HepG2 (cell line): ENCODE results near the gene CNTROB. TPM values are rescaled to one million over a fixed set of nuclear protein-coding genes. Genes with fewer than 3 reads are reported as not detected.

Experiments used
- AKNA ChIP-seq: sonication (generic); formaldehyde crosslinking; IDR thresholded peaks from 2 replicates; pipeline ENCODE4 v1.4.0; 2020; ENCODE audit warnings: missing genetic modification reagents, borderline replicate concordance
- BRF2 ChIP-seq: sonication (generic); formaldehyde crosslinking; IDR thresholded peaks from 2 replicates; pipeline ENCODE4 v1.8.1; 2022; ENCODE audit warnings: mild to moderate bottlenecking, missing genetic modification reagents
- DPF2 ChIP-seq: sonication (generic); formaldehyde crosslinking; IDR thresholded peaks from 2 replicates; pipeline ENCODE4 v1.4.0; 2020; ENCODE audit warnings: mild to moderate bottlenecking, low read depth, missing genetic modification reagents, borderline replicate concordance
- MBNL3 ChIP-seq: fragments of 250-450 bp; sonication (Bioruptor Pico); conservative IDR thresholded peaks from 2 replicates; pipeline ENCODE4 v1.8.0; 2022; ENCODE audit warnings: mild to moderate bottlenecking, inconsistent platforms
- MNT ChIP-seq: fragments of 450-650 bp; IDR thresholded peaks from 2 replicates; pipeline ENCODE4 v1.6.1; 2016
- NCOR1 ChIP-seq: fragments of 200-600 bp; sonication (generic); IDR thresholded peaks from 2 replicates; pipeline ENCODE4 v1.7.0; 2017; ENCODE audit warnings: antibody characterized with exemption, low read length, borderline replicate concordance
- PAX8 ChIP-seq: sonication (generic); formaldehyde crosslinking; IDR thresholded peaks from 2 replicates; pipeline ENCODE4 v1.8.0; 2022; ENCODE audit warnings: mild to moderate bottlenecking, missing genetic modification reagents, borderline replicate concordance
- POGK ChIP-seq: sonication (generic); formaldehyde crosslinking; conservative IDR thresholded peaks from 2 replicates; pipeline ENCODE4 v1.8.0; 2022; ENCODE audit warnings: mild to moderate bottlenecking, moderate library complexity, missing genetic modification reagents
- REXO4 ChIP-seq: sonication (generic); formaldehyde crosslinking; IDR thresholded peaks from 2 replicates; pipeline ENCODE4 v1.8.0; 2022; ENCODE audit warnings: missing genetic modification reagents, mild to moderate bottlenecking, borderline replicate concordance
- USF2 ChIP-seq, 2 experiments: sonication (generic) in 1 of 2; formaldehyde crosslinking in 1 of 2; IDR thresholded peaks; 2 replicates each; pipeline versions ENCODE4 v1.5.1 to v1.6.1; 2011 to 2020; ENCODE audit warnings: borderline replicate concordance in 1 of 2, low read depth in 1 of 2, low read length in 1 of 2, mild to moderate bottlenecking in 1 of 2, missing genetic modification reagents in 1 of 2, moderate library complexity in 1 of 2
- ZBTB39 ChIP-seq: sonication (generic); formaldehyde crosslinking; IDR thresholded peaks from 2 replicates; pipeline ENCODE4 v1.5.0; 2020; ENCODE audit warnings: missing genetic modification reagents
- ZNF556 ChIP-seq: sonication (generic); formaldehyde crosslinking; IDR thresholded peaks from 2 replicates; pipeline ENCODE4 v1.4.0; 2020; ENCODE audit warnings: mild to moderate bottlenecking, missing genetic modification reagents, borderline replicate concordance
- polyA plus RNA-seq, 8 experiments: library from polyadenylated mRNA; depleted of rRNA in 3 of 8; stranded (reverse) in 7 of 8; unstranded in 1 of 8; fragments of >200 nt; fragmentation: Illumina TruSeq in 4 of 8; extraction: Trizol in 4 of 8; gene quantifications; 2 replicates each; pipeline versions ENCODE4 v1.2.1 to v1.2.3, GENCODE V29; 2011 to 2016; ENCODE audit warnings: low read depth in 4 of 8, missing spikeins in 1 of 8, mixed read lengths in 1 of 8; ENCODE audit not compliant: insufficient read depth in 1 of 8
- total RNA-seq, 5 experiments: library from RNA; depleted of rRNA; stranded (reverse); fragments of >200 nt; fragmentation: Illumina TruSeq; extraction: Trizol; gene quantifications; 2 replicates each; pipeline ENCODE4 v1.2.3, GENCODE V29; 2016; ENCODE audit warnings: low read depth in 1 of 5

The CNTROB gene
- total and polyA plus RNA-seq, 2 of the 13 experiments (the other 11 are each of a cell fraction or from before 2014, with no cell fraction given) = 21.2 to 24.1 TPM

GRCh38 chr17:7931709-7932482 lies at the start of gene CNTROB, which contains the start of gene TRAPPC1 (continued):
- TF ChIP-seq POGK (CRISPR knock-in tag) (0 out of 2 replicates have a peak, but pooled peaks have one; percentile 32), ZNF556 (CRISPR knock-in tag) (no peak), ZBTB39 (no peak), USF2 (IDR thresholded peaks at IDR 0.05; ENCODE audit: low read depth, low read length) (no peak), USF2 (CRISPR knock-in tag; IDR thresholded peaks at IDR 0.05; ENCODE audit: borderline replicate concordance) (no peak; the same call in 1 of the 2 replicates), AKNA (CRISPR knock-in tag) (no peak), PAX8 (CRISPR knock-in tag) (0 out of 2 replicates have a peak, but pooled peaks have one; percentile 21), MNT (peak; percentile 40; the same call in 1 of the 2 replicates), MBNL3 (no peak), REXO4 (no peak), DPF2 (CRISPR knock-in tag) (no peak), NCOR1 (no peak), BRF2 (CRISPR knock-in tag) (no peak)
